BJ (cell line): ENCODE measurements around the gene ANXA6. TPM values are rescaled to one million over a fixed set of nuclear protein-coding genes. Genes with fewer than 3 reads are reported as not detected.

Source experiments
- CTCF ChIA-PET: fragments of 350-600 bp; formaldehyde crosslinking; extraction: SDS; loops from one replicate; lab custom pipeline; 2021; ENCODE audit warnings: antibody characterized with exemption, inconsistent platforms; lab: Yijun Ruan, JAX
- POLR2A ChIA-PET: fragments of 300-600 bp; sonication (Branson Sonifier 250); formaldehyde crosslinking; extraction: SDS; loops from one replicate; lab custom pipeline; 2021; ENCODE audit warnings: antibody characterized with exemption; lab: Charles Lee
- DNase-seq: peaks from one replicate; pipeline ENCODE4 v3.0.0-alpha.2; 2011; ENCODE audit warnings: low read depth
- H3K27me3 ChIP-seq: 2 replicates; pipeline ENCODE4 v1.6.0; 2011; ENCODE audit warnings: low read length; ENCODE audit not compliant: control insufficient read depth, insufficient read depth
- H3K36me3 ChIP-seq: 2 replicates; pipeline ENCODE4 v1.5.1; 2011; ENCODE audit warnings: low read length; ENCODE audit not compliant: control insufficient read depth, insufficient read depth
- H3K4me3 ChIP-seq: 2 replicates; pipeline ENCODE4 v1.5.1; 2011; ENCODE audit warnings: low read depth, mild to moderate bottlenecking, control low read depth, low read length
- polyA plus RNA-seq: library from polyadenylated mRNA; depleted of rRNA; stranded (reverse); fragments of >200 nt; gene quantifications from 2 replicates; pipeline ENCODE4 v1.2.3, GENCODE V29; 2011
- TF ChIP-seq, protein P1 (sequence below): IDR thresholded peaks from 2 replicates; pipeline ENCODE4 v1.5.1; 2011; ENCODE audit warnings: low read depth, mild to moderate bottlenecking, control low read depth, inconsistent platforms, low read length, moderate library complexity; ENCODE audit not compliant: insufficient read depth

The ANXA6 gene
- polyA plus RNA-seq, 1 experiment: 528 TPM

DNA sequence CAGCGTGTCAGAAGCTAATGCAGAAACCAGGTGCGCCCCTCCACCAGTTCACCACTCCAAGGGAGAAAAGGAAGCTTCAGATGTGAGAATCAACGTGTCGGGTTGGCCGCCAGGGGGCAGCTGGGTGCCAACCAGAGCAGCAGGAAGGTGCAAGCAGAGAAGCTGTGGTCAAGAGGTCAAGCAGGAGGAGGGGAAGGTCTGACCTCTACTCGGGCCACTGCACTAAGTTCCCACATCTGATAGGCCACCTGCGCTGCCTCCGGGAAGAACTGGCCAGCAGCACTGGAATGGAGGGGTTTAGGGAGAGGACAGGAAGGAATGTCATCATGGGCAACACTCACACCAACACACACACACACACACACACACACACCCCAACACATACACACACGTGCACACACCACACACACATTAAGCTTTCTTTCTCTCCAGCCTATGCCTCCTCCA is 31.4 kb downstream of the ANXA6 start:
- TF ChIP-seq, protein P1, sequence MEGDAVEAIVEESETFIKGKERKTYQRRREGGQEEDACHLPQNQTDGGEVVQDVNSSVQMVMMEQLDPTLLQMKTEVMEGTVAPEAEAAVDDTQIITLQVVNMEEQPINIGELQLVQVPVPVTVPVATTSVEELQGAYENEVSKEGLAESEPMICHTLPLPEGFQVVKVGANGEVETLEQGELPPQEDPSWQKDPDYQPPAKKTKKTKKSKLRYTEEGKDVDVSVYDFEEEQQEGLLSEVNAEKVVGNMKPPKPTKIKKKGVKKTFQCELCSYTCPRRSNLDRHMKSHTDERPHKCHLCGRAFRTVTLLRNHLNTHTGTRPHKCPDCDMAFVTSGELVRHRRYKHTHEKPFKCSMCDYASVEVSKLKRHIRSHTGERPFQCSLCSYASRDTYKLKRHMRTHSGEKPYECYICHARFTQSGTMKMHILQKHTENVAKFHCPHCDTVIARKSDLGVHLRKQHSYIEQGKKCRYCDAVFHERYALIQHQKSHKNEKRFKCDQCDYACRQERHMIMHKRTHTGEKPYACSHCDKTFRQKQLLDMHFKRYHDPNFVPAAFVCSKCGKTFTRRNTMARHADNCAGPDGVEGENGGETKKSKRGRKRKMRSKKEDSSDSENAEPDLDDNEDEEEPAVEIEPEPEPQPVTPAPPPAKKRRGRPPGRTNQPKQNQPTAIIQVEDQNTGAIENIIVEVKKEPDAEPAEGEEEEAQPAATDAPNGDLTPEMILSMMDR: peak; percentile 85
- Histone ChIP-seq H3K4me3 (no peak overlapping the region), H3K27me3 (no peaks in the 10 kb centered on the region), H3K36me3 (peaks cover 54% of the 10 kb centered on the region)
- ChIA-PET POLR2A (no interaction called here), CTCF (interaction anchor here (0.7 to 24.0 kb wide), 32 partner anchors 9 to 126 kb away, joined by 3 to 519 read pairs (median 6); partner anchors contain the start of genes ANXA6 and CCDC69)
- no peak for DNase-seq

DNA sequence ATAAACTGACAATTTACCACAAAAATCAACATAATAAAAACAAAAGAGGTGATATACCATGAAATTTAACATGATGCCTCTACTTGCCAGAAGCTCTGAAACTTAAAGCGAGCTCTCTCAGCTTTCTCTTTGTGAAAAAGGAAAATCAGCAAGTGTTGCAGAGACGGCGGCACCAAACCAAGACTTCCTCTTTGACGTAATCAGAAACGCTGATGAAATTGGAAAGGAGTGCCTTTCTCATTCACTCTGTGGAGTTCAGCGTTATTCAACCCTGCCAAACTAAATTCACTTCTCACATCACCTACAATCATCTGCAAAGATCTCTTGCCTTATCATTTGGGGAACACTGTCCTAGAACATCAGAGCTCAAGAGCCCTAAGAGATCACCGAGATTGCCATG is 32.2 kb downstream of the ANXA6 start:
- H3K4me3 ChIP-seq: no peak overlapping the region
- peaks cover 53% of the 10 kb centered on the region for H3K36me3 ChIP-seq
- CTCF ChIA-PET: interaction anchor here (0.7 to 24.0 kb wide), 26 partner anchors 9 to 125 kb away, joined by 3 to 519 read pairs (median 6); partner anchors contain the start of gene ANXA6
- POLR2A ChIA-PET: no interaction called here
- DNase-seq: no peak
- no peaks in the 10 kb centered on the region for H3K27me3 ChIP-seq
- TF ChIP-seq, protein P1: no peak

DNA sequence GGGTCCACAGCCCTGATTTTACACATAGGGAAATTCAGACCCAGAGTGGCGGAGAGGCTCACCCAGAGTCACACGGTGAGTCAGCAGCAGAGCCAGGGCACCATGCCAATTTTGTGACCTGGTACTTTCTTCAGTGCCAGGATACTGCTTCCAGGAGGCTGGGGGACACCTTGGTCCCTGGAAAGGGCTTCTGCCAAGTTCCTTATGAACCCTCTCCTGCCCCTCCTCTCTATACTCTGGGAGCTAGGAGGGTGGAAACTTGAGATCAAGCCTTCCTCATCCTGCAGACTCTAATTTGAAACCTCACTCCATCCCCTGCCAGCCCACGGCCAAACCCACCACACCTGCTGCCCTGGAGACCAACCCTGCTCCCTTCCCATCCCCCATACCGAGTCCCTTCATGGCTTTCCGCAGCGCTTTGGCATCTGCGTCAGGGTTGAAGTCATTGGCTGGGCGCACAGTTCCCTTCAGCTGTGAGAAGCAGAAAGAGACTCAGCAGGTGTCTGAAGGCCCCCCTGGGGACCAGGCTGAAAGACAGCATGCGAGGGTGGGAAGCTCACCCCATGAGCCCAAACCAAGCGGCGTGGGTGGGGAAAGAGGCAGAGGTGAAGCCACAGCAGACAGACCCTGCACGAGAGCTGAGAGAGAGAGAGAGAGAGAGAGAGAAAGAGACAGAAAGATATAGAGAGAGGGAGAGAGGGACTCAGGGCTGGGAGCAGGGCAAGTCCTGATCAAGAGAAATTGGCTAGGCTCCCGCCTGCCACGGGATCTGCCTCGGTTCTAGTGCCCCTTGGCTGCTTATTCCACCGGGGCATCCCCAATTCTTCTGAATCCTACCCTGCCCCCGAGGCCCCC is 33.5 kb downstream of the ANXA6 start:
- Histone ChIP-seq H3K36me3 (peaks cover 55% of the 10 kb centered on the region), H3K4me3 (no peak overlapping the region), H3K27me3 (no peaks in the 10 kb centered on the region)
- TF ChIP-seq, protein P1: no peak
- POLR2A ChIA-PET: no interaction called here
- DNase-seq: no peak
- CTCF ChIA-PET: interaction anchor here (1.0 to 24.0 kb wide), 8 partner anchors 9 to 122 kb away, joined by 3 to 519 read pairs (median 18); no protein-coding TSS in a partner anchor

DNA sequence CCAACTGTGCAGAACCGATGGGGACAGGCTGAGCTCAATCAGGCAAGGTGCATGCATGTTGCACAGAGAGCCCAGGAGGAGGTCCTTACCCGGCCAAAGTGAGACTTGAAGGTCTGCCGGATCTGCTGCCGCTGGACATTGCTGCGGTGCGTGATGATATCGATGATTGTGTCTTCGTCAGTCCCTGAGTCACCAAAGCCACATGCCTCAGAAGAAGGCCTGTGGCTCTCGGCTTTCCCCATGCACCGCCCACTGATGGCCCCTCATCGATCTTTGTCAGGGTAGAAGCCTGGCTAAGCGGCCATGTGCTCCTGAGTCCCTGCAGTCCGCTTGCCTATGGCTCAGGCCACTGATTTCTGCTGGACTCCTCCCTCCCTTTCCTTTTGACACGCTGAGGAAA is 34.8 kb downstream of the ANXA6 start:
- no peaks in the 10 kb centered on the region for H3K27me3 ChIP-seq
- H3K36me3 ChIP-seq: peaks cover 53% of the 10 kb centered on the region

More for the DNA sequence above, 34.8 kb downstream of the ANXA6 start:
- CTCF ChIA-PET: interaction anchor here (0.8 to 24.0 kb wide), 4 partner anchors 17 to 71 kb away, joined by 3 to 519 read pairs (median 98); no protein-coding TSS in a partner anchor
- POLR2A ChIA-PET: no interaction called here
- no peak overlapping the region for H3K4me3 ChIP-seq
- TF ChIP-seq, protein P1: no peak
- DNase-seq: no peak
